PC-3 (cell line): ENCODE results near the gene NOCT.

Experiments used
- CTCF ChIP-seq: fragments of 300-600 bp; sonication (generic); conservative IDR thresholded peaks from 2 replicates; pipeline ENCODE4 v1.5.1; 2017; ENCODE audit warnings: antibody characterized with exemption, low read depth, mild to moderate bottlenecking, low read length
- EZH2 ChIP-seq: fragments of 300-600 bp; sonication (generic); IDR thresholded peaks from one replicate; pipeline ENCODE4 v1.6.1; 2017; ENCODE audit warnings: antibody characterized with exemption, mild to moderate bottlenecking, low read length; ENCODE audit not compliant: unreplicated experiment
- EZH2phosphoT487 ChIP-seq: fragments of 300-600 bp; sonication (generic); IDR thresholded peaks from 2 replicates; pipeline ENCODE4 v1.6.1; 2018; ENCODE audit warnings: mild to moderate bottlenecking, antibody characterized with exemption, low read length, borderline replicate concordance

GRCh38 chr4:139011225-139011950 is 4.2 kb upstream of the NOCT start:
- TF ChIP-seq CTCF, result no peak
- no peak for TF ChIP-seq EZH2
- no peak for TF ChIP-seq EZH2phosphoT487
